Liver (tissue), 9 donors: ENCODE measurements around the gene DNAJC22. TPM values are rescaled to one million over a fixed set of nuclear protein-coding genes. Genes with fewer than 3 reads are reported as not detected.

Experiments used
- DNase-seq: peaks from one replicate; pipeline ENCODE4 v3.0.0-alpha.2; 2017; ENCODE audit warnings: low spot score
- H3K27ac ChIP-seq, 2 donors: one replicate each; pipeline ENCODE4 v1.7.0; 2013; ENCODE audit warnings: inconsistent platforms in 2 of 2, low read length in 2 of 2, control low read depth in 1 of 2, low read depth in 1 of 2, mild to moderate bottlenecking in 1 of 2
- H3K27me3 ChIP-seq, 4 donors: one replicate each; pipeline versions ENCODE4 v1.6.1 to v1.7.0; 2013; ENCODE audit warnings: low read length in 3 of 4, inconsistent platforms in 1 of 4, mild to moderate bottlenecking in 1 of 4, moderate library complexity in 1 of 4; ENCODE audit not compliant: control insufficient read depth in 4 of 4, insufficient read depth in 4 of 4
- H3K36me3 ChIP-seq, 4 donors: one replicate each; pipeline versions ENCODE4 v1.6.1 to v1.7.0; 2013; ENCODE audit warnings: low read length in 3 of 4, mild to moderate bottlenecking in 3 of 4, low read depth in 1 of 4, moderate library complexity in 1 of 4; ENCODE audit not compliant: control insufficient read depth in 4 of 4, insufficient read depth in 3 of 4
- H3K4me1 ChIP-seq, 4 donors: one replicate each; pipeline versions ENCODE4 v1.6.1 to v1.7.0; 2013; ENCODE audit warnings: low read length in 3 of 4, mild to moderate bottlenecking in 3 of 4, moderate library complexity in 1 of 4; ENCODE audit not compliant: control insufficient read depth in 4 of 4, insufficient read depth in 4 of 4
- H3K4me3 ChIP-seq, 3 donors: one replicate each; pipeline versions ENCODE4 v1.6.1 to v1.7.0; 2013; ENCODE audit warnings: low read length in 3 of 3, control low read depth in 1 of 3, low read depth in 1 of 3, mild to moderate bottlenecking in 1 of 3
- H3K9ac ChIP-seq, 2 donors: one replicate each; pipeline ENCODE4 v1.7.0; 2013; ENCODE audit warnings: low read length in 2 of 2, mild to moderate bottlenecking in 2 of 2, moderate library complexity in 2 of 2, control low read depth in 1 of 2, low read depth in 1 of 2
- H3K9me3 ChIP-seq, 4 donors: one replicate each; pipeline versions ENCODE4 v1.6.1 to v1.7.0; 2013; ENCODE audit warnings: low read length in 3 of 4; ENCODE audit not compliant: control insufficient read depth in 4 of 4
- EGR1 ChIP-seq, 2 donors: IDR thresholded peaks; 2 replicates each; pipeline ENCODE4 v1.6.1; 2016 to 2018; ENCODE audit warnings: antibody characterized with exemption in 2 of 2, low read depth in 2 of 2
- FOXA1 ChIP-seq: IDR thresholded peaks from 2 replicates; pipeline ENCODE4 v1.6.1; 2016; ENCODE audit warnings: antibody characterized with exemption
- FOXA2 ChIP-seq: IDR thresholded peaks from 2 replicates; pipeline ENCODE4 v1.6.1; 2016; ENCODE audit warnings: antibody characterized with exemption
- GABPA ChIP-seq, 2 donors: IDR thresholded peaks in 1 of 2; conservative IDR thresholded peaks in 1 of 2; 2 replicates each; pipeline ENCODE4 v1.6.1; 2016; ENCODE audit warnings: antibody characterized with exemption in 2 of 2, mild to moderate bottlenecking in 1 of 2, moderate library complexity in 1 of 2
- HNF4A ChIP-seq, 2 donors: conservative IDR thresholded peaks; 2 replicates each; pipeline ENCODE4 v1.6.1; 2016; ENCODE audit warnings: antibody characterized with exemption in 2 of 2, mild to moderate bottlenecking in 2 of 2
- JUND ChIP-seq, 2 donors: IDR thresholded peaks; 2 replicates each; pipeline ENCODE4 v1.6.1; 2016; ENCODE audit warnings: antibody characterized with exemption in 2 of 2
- NR2F2 ChIP-seq: IDR thresholded peaks from 2 replicates; pipeline ENCODE4 v1.6.1; 2016; ENCODE audit warnings: antibody characterized with exemption
- RAD21 ChIP-seq, 2 donors: IDR thresholded peaks; 2 replicates each; pipeline ENCODE4 v1.6.1; 2016; ENCODE audit warnings: antibody characterized with exemption in 2 of 2, mild to moderate bottlenecking in 2 of 2
- REST ChIP-seq: IDR thresholded peaks from 2 replicates; pipeline ENCODE4 v1.6.1; 2016; ENCODE audit warnings: antibody characterized with exemption, mild to moderate bottlenecking
- SP1 ChIP-seq: IDR thresholded peaks from 2 replicates; pipeline ENCODE4 v1.6.1; 2018; ENCODE audit warnings: antibody characterized with exemption, mild to moderate bottlenecking
- TAF1 ChIP-seq: conservative IDR thresholded peaks from 2 replicates; pipeline ENCODE4 v1.6.1; 2016; ENCODE audit warnings: antibody characterized with exemption, mild to moderate bottlenecking
- YY1 ChIP-seq: IDR thresholded peaks from 2 replicates; pipeline ENCODE4 v1.6.1; 2016; ENCODE audit warnings: antibody characterized with exemption, mild to moderate bottlenecking
- ZBTB33 ChIP-seq: IDR thresholded peaks from 2 replicates; pipeline ENCODE4 v1.6.1; 2016; ENCODE audit warnings: antibody characterized with exemption
- WGBS: extraction: QIAGEN DNeasy Blood & Tissue Kit; methylation state at CpG from one replicate; pipeline ENCODE4 v1.1.7; 2013; 5-methylcytosine and 5-hydroxymethylcytosine counted together
- polyA plus RNA-seq, 2 donors: library from polyadenylated mRNA; stranded (reverse) in 1 of 2; unstranded in 1 of 2; fragments of 200-250 nt in 1 of 2; fragments of >200 nt in 1 of 2; fragmentation: Nextera tagmentation in 1 of 2; extraction: Ambion mirVana in 1 of 2; gene quantifications; one replicate each; pipeline versions ENCODE4 v1.2.1 to v1.2.3, GENCODE V29; 2013 to 2015
- total RNA-seq, 2 donors: library from RNA; depleted of rRNA; stranded (reverse); fragments of >200 nt; gene quantifications; one replicate each; pipeline ENCODE4 v1.2.3, GENCODE V29; 2014
- TF ChIP-seq, protein P1 (sequence below): fragments of 150-350 bp; IDR thresholded peaks from 2 replicates; pipeline ENCODE4 v1.5.1; 2017; ENCODE audit warnings: improper control_type of control experiment, low read depth, low read length; ENCODE audit not compliant: missing input control
- TF ChIP-seq, protein P2 (sequence below): IDR thresholded peaks from 2 replicates; pipeline ENCODE4 v1.6.1; 2016; ENCODE audit warnings: antibody characterized with exemption
- donor health status: healthy.
- donor health status: healthy.
- donor health status: healthy.
- donor health status: healthy.
- donor health status: healthy.

The DNAJC22 gene
- total and polyA plus RNA-seq, 4 donors = 16.6 to 49.4 (median 28.2) TPM

- Histone ChIP-seq H3K9ac (no peak overlapping the region), H3K36me3 (no peaks in the 10 kb centered on the region), H3K27ac (peak overlapping the region in 1 of 2 donors; percentile 89), H3K9me3 (no peaks in the 10 kb centered on the region), H3K4me3 (peak overlapping the region in 1 of 3 donors; percentile 69), H3K4me1 (peaks cover 2 to 15% (median 5%) of the 10 kb centered on the region in 4 donors), H3K27me3 (no peaks in the 10 kb centered on the region)
- no peak for DNase-seq
- TF ChIP-seq, protein P1, sequence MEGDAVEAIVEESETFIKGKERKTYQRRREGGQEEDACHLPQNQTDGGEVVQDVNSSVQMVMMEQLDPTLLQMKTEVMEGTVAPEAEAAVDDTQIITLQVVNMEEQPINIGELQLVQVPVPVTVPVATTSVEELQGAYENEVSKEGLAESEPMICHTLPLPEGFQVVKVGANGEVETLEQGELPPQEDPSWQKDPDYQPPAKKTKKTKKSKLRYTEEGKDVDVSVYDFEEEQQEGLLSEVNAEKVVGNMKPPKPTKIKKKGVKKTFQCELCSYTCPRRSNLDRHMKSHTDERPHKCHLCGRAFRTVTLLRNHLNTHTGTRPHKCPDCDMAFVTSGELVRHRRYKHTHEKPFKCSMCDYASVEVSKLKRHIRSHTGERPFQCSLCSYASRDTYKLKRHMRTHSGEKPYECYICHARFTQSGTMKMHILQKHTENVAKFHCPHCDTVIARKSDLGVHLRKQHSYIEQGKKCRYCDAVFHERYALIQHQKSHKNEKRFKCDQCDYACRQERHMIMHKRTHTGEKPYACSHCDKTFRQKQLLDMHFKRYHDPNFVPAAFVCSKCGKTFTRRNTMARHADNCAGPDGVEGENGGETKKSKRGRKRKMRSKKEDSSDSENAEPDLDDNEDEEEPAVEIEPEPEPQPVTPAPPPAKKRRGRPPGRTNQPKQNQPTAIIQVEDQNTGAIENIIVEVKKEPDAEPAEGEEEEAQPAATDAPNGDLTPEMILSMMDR = no peak
- TF ChIP-seq, protein P2, sequence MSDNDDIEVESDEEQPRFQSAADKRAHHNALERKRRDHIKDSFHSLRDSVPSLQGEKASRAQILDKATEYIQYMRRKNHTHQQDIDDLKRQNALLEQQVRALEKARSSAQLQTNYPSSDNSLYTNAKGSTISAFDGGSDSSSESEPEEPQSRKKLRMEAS = peak; percentile 16
- TF ChIP-seq TAF1 = no peak
- WGBS = 22% methylated on average over 3 of the region's 3 CpGs
Observed at GRCh38 chr12:49368240-49368600, 21.5 kb downstream of the DNAJC22 start.

DNA sequence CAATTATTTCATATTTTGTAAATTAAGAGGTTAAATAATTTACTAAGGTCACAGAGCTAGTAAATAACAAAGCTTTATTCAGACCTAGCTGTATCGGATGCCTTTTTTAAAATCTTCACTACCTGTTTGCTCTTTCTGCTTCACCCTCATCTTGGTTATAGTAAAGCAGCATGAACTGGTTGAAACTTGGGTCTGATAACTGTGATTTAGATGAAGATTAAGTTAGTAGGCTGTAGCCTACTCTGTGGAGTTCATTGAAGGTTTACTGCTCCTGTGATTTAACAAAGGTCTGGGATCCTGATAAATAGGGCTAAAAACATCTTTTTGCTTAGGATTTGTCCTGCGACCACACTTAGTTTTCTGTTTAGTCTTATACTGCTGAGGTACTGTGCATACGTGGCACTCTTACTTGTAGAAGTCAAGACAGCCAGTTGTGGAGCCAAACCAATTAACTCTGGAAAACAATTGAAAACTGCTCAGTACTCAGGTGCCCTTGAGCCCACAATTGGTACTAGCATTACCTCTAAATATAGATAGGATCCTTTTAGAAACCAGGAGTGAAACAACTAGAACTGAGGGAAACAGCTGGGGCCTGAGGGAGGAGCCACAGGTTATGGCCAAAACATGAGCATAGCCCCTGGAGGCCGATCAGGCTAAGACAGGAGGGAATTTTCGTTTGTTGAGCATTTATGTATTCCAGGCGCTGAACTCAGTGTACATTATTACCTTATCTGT, 22.9 kb downstream of the DNAJC22 start:
- DNase-seq = no peak

More for the DNA sequence above, 22.9 kb downstream of the DNAJC22 start:
- no peak overlapping the region for H3K4me3 ChIP-seq
- no peaks in the 10 kb centered on the region for H3K27me3 ChIP-seq
- H3K4me1 ChIP-seq = peaks cover 2 to 15% (median 5%) of the 10 kb centered on the region in 4 donors
- 72% methylated on average over 6 of the region's 6 CpGs for WGBS
- no peaks in the 10 kb centered on the region for H3K36me3 ChIP-seq
- TF ChIP-seq FOXA2 = no peak
- no peak for TF ChIP-seq FOXA1
- TF ChIP-seq TAF1 = no peak
- TF ChIP-seq, protein P2 = no peak
- TF ChIP-seq GABPA (IDR thresholded peaks at IDR 0.05 in 1 of 2, conservative IDR thresholded peaks at IDR 0.05 in 1 of 2) = no peak
- no peak for TF ChIP-seq JUND (IDR thresholded peaks at IDR 0.05)
- TF ChIP-seq HNF4A (conservative IDR thresholded peaks at IDR 0.05) = no peak
- no peak for TF ChIP-seq RAD21 (IDR thresholded peaks at IDR 0.05)
- TF ChIP-seq REST = no peak
- TF ChIP-seq EGR1 (IDR thresholded peaks at IDR 0.05; ENCODE audit: low read depth in 2 of 2) = no peak
- TF ChIP-seq YY1 = no peak
- TF ChIP-seq SP1 = no peak
- no peak for TF ChIP-seq ZBTB33
- no peak for TF ChIP-seq NR2F2
- no peak overlapping the region for H3K27ac ChIP-seq
- no peaks in the 10 kb centered on the region for H3K9me3 ChIP-seq
- H3K9ac ChIP-seq = no peak overlapping the region
